Measurements from ENCODE around the gene RTL1. TPM values are rescaled to one million over a fixed set of nuclear protein-coding genes. Genes with fewer than 3 reads are reported as not detected.
A peak's percentile ranks its signal among the peaks of the same experiment; 100 is the strongest.

The RTL1 gene
- total RNA-seq, 1 donor from 2014 or later, result not detected

DNA sequence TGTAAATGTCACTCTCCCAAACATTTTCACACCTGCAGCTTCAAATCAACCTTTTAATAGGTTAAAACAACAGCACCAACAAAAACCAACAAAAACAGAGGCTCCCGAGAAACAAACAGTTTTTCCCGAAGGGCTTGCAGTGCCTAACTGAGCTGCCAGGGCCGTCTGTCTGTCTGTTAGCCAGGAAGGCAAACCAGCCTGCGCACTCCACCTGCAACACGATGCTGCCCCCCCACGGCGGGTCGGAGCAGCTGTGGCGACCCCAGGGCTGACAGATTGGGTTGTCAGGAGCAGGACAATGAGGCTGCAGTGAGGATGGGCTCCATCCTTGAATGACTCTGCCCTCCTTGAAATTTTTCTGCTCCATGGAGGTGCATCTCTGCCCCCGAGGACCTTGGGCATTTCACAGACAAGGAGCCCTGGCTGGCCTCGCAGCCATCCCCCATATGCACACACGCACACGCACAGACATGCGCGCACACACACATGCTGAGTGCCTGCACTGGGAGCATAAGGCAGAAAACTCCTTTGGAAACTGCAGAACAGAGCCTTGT, 2.6 kb downstream of the RTL1 start:
- Histone ChIP-seq H3K27me3 (peaks cover 73% of the 10 kb centered on the region), H3K27ac (no peak overlapping the region), H3K4me3 (no peak overlapping the region), H3K36me3 (no peaks in the 10 kb centered on the region), H3K4me1 (peaks cover 9% of the 10 kb centered on the region), H3K9me3 (no peaks in the 10 kb centered on the region)
- no peak for DNase-seq
- TF ChIP-seq, protein P1, sequence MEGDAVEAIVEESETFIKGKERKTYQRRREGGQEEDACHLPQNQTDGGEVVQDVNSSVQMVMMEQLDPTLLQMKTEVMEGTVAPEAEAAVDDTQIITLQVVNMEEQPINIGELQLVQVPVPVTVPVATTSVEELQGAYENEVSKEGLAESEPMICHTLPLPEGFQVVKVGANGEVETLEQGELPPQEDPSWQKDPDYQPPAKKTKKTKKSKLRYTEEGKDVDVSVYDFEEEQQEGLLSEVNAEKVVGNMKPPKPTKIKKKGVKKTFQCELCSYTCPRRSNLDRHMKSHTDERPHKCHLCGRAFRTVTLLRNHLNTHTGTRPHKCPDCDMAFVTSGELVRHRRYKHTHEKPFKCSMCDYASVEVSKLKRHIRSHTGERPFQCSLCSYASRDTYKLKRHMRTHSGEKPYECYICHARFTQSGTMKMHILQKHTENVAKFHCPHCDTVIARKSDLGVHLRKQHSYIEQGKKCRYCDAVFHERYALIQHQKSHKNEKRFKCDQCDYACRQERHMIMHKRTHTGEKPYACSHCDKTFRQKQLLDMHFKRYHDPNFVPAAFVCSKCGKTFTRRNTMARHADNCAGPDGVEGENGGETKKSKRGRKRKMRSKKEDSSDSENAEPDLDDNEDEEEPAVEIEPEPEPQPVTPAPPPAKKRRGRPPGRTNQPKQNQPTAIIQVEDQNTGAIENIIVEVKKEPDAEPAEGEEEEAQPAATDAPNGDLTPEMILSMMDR (IDR thresholded peaks at IDR 0.05), result no peak
- intact Hi-C loops (cut with DNase I), result no loop called here
- ATAC-seq, result no peak

DNA sequence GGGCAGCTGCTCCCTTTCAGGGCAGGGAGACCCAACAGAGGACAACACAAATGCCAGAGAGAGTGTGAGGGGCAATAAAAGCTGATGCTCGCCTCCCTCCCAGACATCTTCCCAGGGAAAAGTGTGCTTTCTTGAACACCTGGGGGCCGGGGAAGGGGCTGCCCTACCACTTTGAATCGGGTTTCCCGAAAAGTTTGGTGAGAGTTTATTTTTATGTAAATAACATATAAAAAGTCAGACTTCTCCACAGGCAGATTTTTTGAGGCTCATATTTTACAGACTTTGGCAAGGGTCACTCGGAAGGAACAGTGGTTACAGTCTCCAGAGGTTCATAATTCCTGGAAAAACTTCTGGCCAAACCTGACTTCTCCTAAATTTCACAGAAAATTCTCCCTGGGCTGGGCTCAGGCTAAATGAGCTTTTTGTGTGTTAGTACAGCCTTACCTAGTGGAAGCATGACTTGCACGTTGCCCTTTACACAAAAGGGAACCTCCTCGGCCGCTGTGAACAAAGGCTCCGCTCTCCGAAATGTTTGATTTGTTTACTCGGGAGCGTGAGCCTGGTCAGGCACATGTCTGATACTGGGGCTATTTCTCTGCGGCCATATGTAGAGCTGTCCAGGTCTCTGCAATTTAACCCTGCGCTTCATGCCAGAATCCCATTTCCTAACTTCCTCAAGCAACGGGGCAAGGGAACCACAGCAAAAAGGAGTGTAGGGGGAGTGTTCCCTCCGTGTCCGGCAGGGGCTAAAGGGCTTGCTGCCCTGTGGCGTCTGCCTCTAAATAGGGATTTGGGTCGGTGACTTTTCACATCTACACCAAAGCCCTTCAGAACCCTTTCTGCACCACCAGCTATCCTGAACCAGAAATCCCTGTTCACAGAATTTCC, 3.4 kb downstream of the RTL1 start:
- ATAC-seq (no peak), DNase-seq (no peak)
- H3K4me3 ChIP-seq, result no peak overlapping the region
- no peaks in the 10 kb centered on the region for H3K36me3 ChIP-seq
- TF ChIP-seq, protein P1 (IDR thresholded peaks at IDR 0.05), result no peak
- peaks cover 9% of the 10 kb centered on the region for H3K4me1 ChIP-seq
- peaks cover 73% of the 10 kb centered on the region for H3K27me3 ChIP-seq
- intact Hi-C loops (cut with DNase I), result no loop called here
- no peak overlapping the region for H3K27ac ChIP-seq
- no peaks in the 10 kb centered on the region for H3K9me3 ChIP-seq

DNA sequence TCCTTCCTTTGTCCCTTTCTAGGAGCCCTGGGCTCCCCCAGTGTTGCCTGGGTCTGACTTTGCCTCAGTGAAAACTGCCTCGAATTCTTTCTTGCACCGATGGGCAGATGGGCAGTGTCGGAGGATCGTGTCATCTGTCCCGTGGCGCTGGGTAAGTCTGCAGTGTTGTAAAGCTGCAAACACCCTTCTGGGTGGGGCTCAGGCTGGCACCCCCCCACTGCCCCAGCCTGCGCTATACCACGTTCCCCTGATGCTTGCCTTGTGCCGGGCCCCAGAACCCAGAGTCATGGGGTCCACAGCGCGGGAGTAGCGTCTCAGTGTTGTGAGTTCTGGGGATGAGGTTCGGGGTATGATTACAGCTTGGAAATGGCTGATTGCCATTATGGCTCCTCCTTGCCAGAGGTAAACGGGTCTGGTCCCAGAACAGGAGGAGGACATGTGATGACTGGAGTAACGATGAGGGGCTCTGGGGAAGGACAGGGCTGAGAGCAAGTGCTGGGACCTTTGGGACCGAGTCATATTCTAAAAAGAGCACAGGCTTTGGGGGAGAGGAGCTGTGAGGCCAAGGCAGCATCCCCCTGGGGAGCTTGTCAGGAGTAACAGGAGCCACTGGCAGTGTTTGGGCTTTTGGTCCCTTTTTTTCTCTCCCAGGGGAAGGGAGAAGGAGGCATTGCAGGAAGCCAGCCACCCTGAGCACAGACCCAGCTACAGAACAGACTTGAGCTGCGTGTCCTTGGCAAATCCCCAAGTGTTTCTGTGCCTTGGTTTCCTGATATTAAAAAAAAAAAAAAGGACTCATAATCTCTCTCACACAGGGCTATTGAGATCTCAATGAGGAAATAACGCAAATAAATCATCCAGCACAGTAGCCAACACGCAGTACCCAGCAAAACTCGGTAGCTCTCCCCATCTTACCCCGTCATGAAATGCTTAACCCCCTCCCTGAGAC, 4.3 kb downstream of the RTL1 start:
- no peaks in the 10 kb centered on the region for H3K36me3 ChIP-seq
- H3K27ac ChIP-seq, result no peak overlapping the region
- H3K27me3 ChIP-seq, result peaks cover 75% of the 10 kb centered on the region
- no peak overlapping the region for H3K4me3 ChIP-seq
- intact Hi-C loops (cut with DNase I), result no loop called here
- no peak for ATAC-seq
- peaks cover 9% of the 10 kb centered on the region for H3K4me1 ChIP-seq
- H3K9me3 ChIP-seq, result no peaks in the 10 kb centered on the region
- TF ChIP-seq, protein P1 (IDR thresholded peaks at IDR 0.05), result no peak
- peak; percentile 27 for DNase-seq

DNA sequence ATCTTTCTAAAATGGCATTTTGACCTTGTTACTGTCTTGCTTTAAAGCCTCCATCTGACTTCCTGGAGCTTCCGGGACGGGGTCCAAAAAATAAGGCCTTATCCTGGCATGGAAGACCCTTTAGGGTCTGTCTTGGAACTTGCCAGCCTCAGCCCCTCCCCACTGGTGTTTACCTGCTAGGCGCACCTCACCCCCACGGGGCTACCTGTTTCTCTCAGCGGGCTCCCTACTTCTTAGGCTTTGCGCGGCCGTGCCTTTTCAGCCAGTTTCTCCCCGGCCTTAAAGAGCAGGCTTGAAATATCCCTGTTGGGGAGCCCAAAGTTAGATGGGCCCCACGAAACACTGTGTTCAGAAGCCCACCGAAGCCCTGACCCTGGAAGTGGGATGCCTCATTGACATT, 5.1 kb downstream of the RTL1 start:
- peaks cover 9% of the 10 kb centered on the region for H3K4me1 ChIP-seq
- ATAC-seq (no peak), DNase-seq (peak; percentile 28)
- no peak overlapping the region for H3K4me3 ChIP-seq
- intact Hi-C loops (cut with DNase I), result no loop called here
- H3K27ac ChIP-seq, result no peak overlapping the region
- peaks cover 70% of the 10 kb centered on the region for H3K27me3 ChIP-seq
- H3K9me3 ChIP-seq, result no peaks in the 10 kb centered on the region
- TF ChIP-seq, protein P1 (IDR thresholded peaks at IDR 0.05), result no peak
- no peaks in the 10 kb centered on the region for H3K36me3 ChIP-seq

DNA sequence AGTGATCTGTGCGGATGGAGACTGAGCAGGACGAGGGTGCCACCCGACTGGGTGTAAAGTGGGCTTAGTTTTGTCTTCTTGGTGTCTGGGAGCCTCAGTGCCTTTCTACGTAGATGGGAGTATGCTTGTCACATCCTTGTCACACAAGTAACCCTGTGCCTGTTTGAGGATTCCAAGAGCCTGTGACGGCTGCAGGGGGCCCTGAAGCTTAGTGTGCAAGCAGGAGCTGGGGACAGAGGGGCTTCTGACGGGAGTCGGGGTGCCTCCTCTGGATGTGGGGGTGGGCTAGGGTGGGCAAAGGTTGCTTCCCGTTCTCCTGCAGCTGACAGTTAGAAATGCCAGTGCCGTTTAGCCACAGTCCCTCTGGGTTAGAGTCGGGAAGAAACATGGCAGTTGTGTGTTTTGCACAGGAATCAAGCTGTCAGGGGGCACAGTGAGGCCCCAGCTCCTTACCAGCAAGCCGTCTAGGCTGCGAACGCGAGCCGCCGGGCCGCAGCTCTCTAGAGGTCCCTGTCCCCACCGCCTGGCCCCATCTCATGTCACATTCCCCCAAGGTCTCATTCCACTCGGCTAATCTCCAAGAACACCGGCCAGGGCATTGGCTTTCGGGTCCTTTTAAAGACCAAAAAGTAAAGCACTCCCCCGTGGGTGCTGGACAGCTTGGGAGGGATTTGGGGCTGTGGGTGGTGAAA, 7.0 kb downstream of the RTL1 start:
- intact Hi-C loops (cut with DNase I), result no loop called here
- Histone ChIP-seq H3K27me3 (peaks cover 51% of the 10 kb centered on the region), H3K9me3 (no peaks in the 10 kb centered on the region), H3K27ac (no peak overlapping the region), H3K36me3 (no peaks in the 10 kb centered on the region), H3K4me3 (no peak overlapping the region), H3K4me1 (peaks cover 9% of the 10 kb centered on the region)
- peak; percentile 51 for DNase-seq
- TF ChIP-seq, protein P1 (IDR thresholded peaks at IDR 0.05), result no peak
- ATAC-seq, result no peak
